Transverse colon (tissue), 3 donors: ENCODE data around the gene CAMSAP1.

Experiments used
- POLR2A ChIP-seq: fragments of 450-650 bp; IDR thresholded peaks from one replicate; pipeline ENCODE4 v1.6.1; 2016; ENCODE audit warnings: antibody characterized with exemption, mild to moderate bottlenecking, moderate library complexity
- TF ChIP-seq, protein P1 (sequence below), 5 experiments: fragments of 200-600 bp in 3 of 5; fragments of 450-650 bp in 2 of 5; sonication (generic) in 3 of 5; IDR thresholded peaks; 1 replicate in 2 of 5; 2 replicates in 3 of 5; pipeline ENCODE4 v1.5.1; 2016 to 2017; ENCODE audit warnings: antibody characterized with exemption in 5 of 5, inconsistent platforms in 3 of 5, mild to moderate bottlenecking in 2 of 5, moderate library complexity in 1 of 5

DNA sequence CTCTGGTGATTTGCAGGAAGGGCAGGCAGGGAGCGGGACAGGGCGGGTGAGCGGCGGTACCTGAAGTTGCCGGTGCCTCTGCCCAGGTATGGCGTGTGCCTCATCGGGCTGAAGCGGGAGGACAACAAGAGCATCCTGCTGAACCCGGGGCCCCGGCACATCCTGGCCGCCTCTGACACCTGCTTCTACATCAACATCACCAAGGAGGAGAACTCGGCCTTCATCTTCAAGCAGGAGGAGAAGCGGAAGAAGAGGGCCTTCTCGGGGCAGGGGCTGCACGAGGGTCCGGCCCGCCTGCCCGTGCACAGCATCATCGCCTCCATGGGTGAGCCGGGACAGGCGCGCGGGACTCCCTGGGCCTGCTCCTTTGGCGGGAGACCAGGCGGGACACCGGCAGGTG lies 136.6 kb downstream of the CAMSAP1 start:
- no peak for TF ChIP-seq POLR2A
- TF ChIP-seq, protein P1, sequence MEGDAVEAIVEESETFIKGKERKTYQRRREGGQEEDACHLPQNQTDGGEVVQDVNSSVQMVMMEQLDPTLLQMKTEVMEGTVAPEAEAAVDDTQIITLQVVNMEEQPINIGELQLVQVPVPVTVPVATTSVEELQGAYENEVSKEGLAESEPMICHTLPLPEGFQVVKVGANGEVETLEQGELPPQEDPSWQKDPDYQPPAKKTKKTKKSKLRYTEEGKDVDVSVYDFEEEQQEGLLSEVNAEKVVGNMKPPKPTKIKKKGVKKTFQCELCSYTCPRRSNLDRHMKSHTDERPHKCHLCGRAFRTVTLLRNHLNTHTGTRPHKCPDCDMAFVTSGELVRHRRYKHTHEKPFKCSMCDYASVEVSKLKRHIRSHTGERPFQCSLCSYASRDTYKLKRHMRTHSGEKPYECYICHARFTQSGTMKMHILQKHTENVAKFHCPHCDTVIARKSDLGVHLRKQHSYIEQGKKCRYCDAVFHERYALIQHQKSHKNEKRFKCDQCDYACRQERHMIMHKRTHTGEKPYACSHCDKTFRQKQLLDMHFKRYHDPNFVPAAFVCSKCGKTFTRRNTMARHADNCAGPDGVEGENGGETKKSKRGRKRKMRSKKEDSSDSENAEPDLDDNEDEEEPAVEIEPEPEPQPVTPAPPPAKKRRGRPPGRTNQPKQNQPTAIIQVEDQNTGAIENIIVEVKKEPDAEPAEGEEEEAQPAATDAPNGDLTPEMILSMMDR (IDR thresholded peaks at IDR 0.05) = no peak
